ENCODE measurements around the gene NFRKB. TPM values are rescaled to one million over a fixed set of nuclear protein-coding genes. Genes with fewer than 3 reads are reported as not detected.

Gene NFRKB
- total RNA-seq, 1 experiment from 2014 or later = 48.2 TPM

DNA sequence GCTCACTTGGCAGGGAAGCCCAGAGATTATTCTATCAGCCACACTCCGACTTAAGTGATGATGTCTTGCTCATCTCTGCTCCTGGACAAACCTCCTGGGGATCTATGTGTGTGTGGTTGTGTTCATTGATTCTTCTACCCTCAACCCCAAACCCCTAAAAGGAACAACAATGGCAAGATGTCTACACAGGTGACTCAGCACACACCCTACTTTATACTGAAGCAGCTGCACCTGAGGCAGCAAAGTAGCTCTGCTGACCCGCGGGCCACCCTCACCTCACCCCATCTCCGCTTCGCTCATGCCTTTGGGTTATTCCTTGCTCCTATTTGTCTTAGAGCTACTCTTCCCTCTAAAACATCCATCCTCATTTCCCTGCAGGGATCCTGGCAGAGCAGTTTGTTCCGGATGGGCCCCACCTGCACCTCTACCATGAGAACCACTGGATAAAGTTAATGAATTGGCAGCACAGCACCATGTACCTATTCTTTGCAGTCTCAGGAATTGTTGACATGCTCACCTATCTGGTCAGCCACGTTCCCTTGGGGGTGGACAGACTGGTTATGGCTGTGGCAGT lies 41.1 kb downstream of the NFRKB start:
- H3K36me3 ChIP-seq (ENCODE audit: low read depth, low read length) = peaks cover 16% of the 10 kb centered on the region
- no peaks in the 10 kb centered on the region for H3K27me3 ChIP-seq (ENCODE audit: low read length)
- intact Hi-C loops (cut with micrococcal nuclease) = loop anchor here (1.0 to 5.0 kb wide), 3 partner anchors 8 to 487 kb away; partner anchors contain the start of gene TMEM45B
- H3K79me2 ChIP-seq (ENCODE audit: low read length) = peaks cover 8% of the 10 kb centered on the region; the same call in 1 of the 2 replicates
- peak overlapping the region; percentile 95 for H3K27ac ChIP-seq (ENCODE audit: low read length)
- H2AFZ ChIP-seq (ENCODE audit: low read length) = no peak overlapping the region
- peaks cover 9% of the 10 kb centered on the region for H3F3A ChIP-seq (ENCODE audit: low read length, unreplicated experiment)
- BruUV-seq (replicated peaks) = TSS peak; percentile 64
- peak overlapping the region; percentile 3; the same call in 1 of the 2 replicates for H3K4me3 ChIP-seq (ENCODE audit: low read length)
- H4K20me1 ChIP-seq (ENCODE audit: low read length) = no peaks in the 10 kb centered on the region
- ATAC-seq (peak; percentile 5), DNase-seq (peak; percentile 42)
- H3K4me1 ChIP-seq (ENCODE audit: insufficient read depth, low read length) = peaks cover 49% of the 10 kb centered on the region
- H3K9me2 ChIP-seq (replicated peaks; ENCODE audit: low read length) = no peaks in the 10 kb centered on the region
- peak overlapping the region; percentile 79 for H3K9ac ChIP-seq (ENCODE audit: low read length)
- POLR2A ChIA-PET (ENCODE audit: unreplicated experiment) = interaction anchor here (0.7 to 1.1 kb wide), 2 partner anchors 26 to 659 kb away, joined by 4 to 8 read pairs; no protein-coding TSS in a partner anchor
- TF ChIP-seq, protein P1, sequence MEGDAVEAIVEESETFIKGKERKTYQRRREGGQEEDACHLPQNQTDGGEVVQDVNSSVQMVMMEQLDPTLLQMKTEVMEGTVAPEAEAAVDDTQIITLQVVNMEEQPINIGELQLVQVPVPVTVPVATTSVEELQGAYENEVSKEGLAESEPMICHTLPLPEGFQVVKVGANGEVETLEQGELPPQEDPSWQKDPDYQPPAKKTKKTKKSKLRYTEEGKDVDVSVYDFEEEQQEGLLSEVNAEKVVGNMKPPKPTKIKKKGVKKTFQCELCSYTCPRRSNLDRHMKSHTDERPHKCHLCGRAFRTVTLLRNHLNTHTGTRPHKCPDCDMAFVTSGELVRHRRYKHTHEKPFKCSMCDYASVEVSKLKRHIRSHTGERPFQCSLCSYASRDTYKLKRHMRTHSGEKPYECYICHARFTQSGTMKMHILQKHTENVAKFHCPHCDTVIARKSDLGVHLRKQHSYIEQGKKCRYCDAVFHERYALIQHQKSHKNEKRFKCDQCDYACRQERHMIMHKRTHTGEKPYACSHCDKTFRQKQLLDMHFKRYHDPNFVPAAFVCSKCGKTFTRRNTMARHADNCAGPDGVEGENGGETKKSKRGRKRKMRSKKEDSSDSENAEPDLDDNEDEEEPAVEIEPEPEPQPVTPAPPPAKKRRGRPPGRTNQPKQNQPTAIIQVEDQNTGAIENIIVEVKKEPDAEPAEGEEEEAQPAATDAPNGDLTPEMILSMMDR (conservative IDR thresholded peaks at IDR 0.05; ENCODE audit: low read depth, low read length) = no peak
- TF ChIP-seq EZH2phosphoT487 (IDR thresholded peaks at IDR 0.05; ENCODE audit: borderline replicate concordance, low read length) = no peak
- no peak for TF ChIP-seq EZH2 (IDR thresholded peaks at IDR 0.05; ENCODE audit: low read length, unreplicated experiment)
- no peaks in the 10 kb centered on the region for H3K9me3 ChIP-seq (ENCODE audit: low read length)
- peak overlapping the region; percentile 66 for H3K4me2 ChIP-seq (ENCODE audit: low read length)
- CTCF ChIA-PET = interaction anchor here (0.6 kb wide), 1 partner anchor 626 kb away, joined by 4 read pairs; no protein-coding TSS in a partner anchor

DNA sequence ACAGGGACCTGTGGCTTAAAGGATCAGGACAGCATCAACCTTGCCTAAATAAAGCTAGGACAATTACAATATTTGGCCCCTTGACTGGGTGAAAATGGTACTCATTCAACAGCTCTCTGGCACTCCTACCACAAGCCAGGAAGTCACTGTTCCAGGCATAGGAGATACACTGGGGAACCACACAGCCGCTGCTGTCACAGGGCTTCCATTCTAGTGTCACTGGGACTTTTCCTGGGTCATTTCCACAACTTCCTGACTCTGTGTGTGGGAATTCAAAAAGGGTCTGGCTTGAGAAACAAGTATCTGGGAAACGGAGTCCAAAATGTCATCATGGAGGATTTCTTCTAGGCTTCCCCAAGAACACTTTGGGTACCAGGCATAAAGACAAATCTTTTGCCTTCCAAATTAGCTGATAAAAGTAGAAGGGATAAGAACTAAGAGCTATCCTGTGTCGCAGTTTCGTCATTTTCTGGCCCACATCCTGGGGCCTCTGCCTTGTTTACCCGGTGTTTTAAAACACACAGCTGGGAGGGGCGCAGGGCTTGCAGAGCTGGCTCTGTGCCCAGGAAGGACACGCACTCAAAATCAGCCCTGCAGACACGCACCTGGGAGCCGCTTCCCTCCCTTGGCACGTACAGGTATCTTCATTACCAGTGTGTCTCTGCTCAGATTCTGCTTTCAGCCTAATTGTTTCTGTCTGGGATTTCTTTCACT lies 41.7 kb downstream of the NFRKB start:
- Histone ChIP-seq H2AFZ (ENCODE audit: low read length) (peak overlapping the region; percentile 4; the same call in 1 of the 2 replicates), H3K4me2 (ENCODE audit: low read length) (peak overlapping the region; percentile 66), H3F3A (ENCODE audit: low read length, unreplicated experiment) (peaks cover 9% of the 10 kb centered on the region), H3K4me3 (ENCODE audit: low read length) (peak overlapping the region; percentile 3; the same call in 1 of the 2 replicates), H3K36me3 (ENCODE audit: low read depth, low read length) (peaks cover 9% of the 10 kb centered on the region), H3K9ac (ENCODE audit: low read length) (peak overlapping the region; percentile 79), H4K20me1 (ENCODE audit: low read length) (no peaks in the 10 kb centered on the region), H3K79me2 (ENCODE audit: low read length) (peaks cover 1% of the 10 kb centered on the region; the same call in 1 of the 2 replicates), H3K4me1 (ENCODE audit: insufficient read depth, low read length) (peaks cover 49% of the 10 kb centered on the region), H3K27ac (ENCODE audit: low read length) (peak overlapping the region; percentile 95), H3K27me3 (ENCODE audit: low read length) (no peaks in the 10 kb centered on the region), H3K9me3 (ENCODE audit: low read length) (no peaks in the 10 kb centered on the region), H3K9me2 (replicated peaks; ENCODE audit: low read length) (no peaks in the 10 kb centered on the region)
- TF ChIP-seq, protein P1 (conservative IDR thresholded peaks at IDR 0.05; ENCODE audit: low read depth, low read length) = no peak
- TF ChIP-seq EZH2 (IDR thresholded peaks at IDR 0.05; ENCODE audit: low read length, unreplicated experiment) = no peak
- no peak for TF ChIP-seq EZH2phosphoT487 (IDR thresholded peaks at IDR 0.05; ENCODE audit: borderline replicate concordance, low read length)
- BruUV-seq (replicated peaks) = TSS peak; percentile 72
- intact Hi-C loops (cut with micrococcal nuclease) = loop anchor here (1.0 to 5.0 kb wide), 3 partner anchors 7 to 486 kb away; partner anchors contain the start of gene TMEM45B
- DNase-seq (peak; percentile 99), ATAC-seq (peak; percentile 78)
- POLR2A ChIA-PET (ENCODE audit: unreplicated experiment) = interaction anchor here (0.6 to 1.1 kb wide), 3 partner anchors 24 to 659 kb away, joined by 3 to 8 read pairs (median 4); no protein-coding TSS in a partner anchor
- CTCF ChIA-PET = interaction anchor here (0.6 kb wide), 1 partner anchor 626 kb away, joined by 4 read pairs; no protein-coding TSS in a partner anchor

Measured in PC-3 (cell line).